PC-9 (cell line): ENCODE results near the gene RHOBTB1. TPM values are rescaled to one million over a fixed set of nuclear protein-coding genes. Genes with fewer than 3 reads are reported as not detected.
"Not testable (repeated sequence)": the region's sequence is repeated elsewhere in the genome, so short reads cannot be mapped to it uniquely, and the experiment has no call there.

ENCODE experiments used
- BruUV-seq: library from RNA; stranded (reverse); fragments of 400-500 nt; replicated peaks from 2 replicates; lab custom pipeline; 2021; lab: Mats Ljungman, UMichigan
- CTCF ChIA-PET: fragments of 300-600 bp; sonication (Branson Sonifier 250); formaldehyde crosslinking; loops from one replicate; lab custom pipeline; 2022; ENCODE audit warnings: antibody characterized with exemption; lab: Charles Lee
- POLR2A ChIA-PET: fragments of 300-600 bp; sonication (Branson Sonifier 250); formaldehyde crosslinking; loops from one replicate; lab custom pipeline; 2022; ENCODE audit warnings: antibody characterized with exemption; ENCODE audit not compliant: unreplicated experiment; lab: Charles Lee
- DNase-seq, 2 experiments: peaks; one replicate each; pipeline versions ENCODE4 v3.0.0 to v3.0.0-alpha.2; 2015 to 2022; ENCODE audit warnings: mixed read lengths in 1 of 2
- H2AFZ ChIP-seq: fragments of 200-600 bp; sonication (generic); 2 replicates; pipeline ENCODE4 v1.8.1; 2017; ENCODE audit warnings: antibody characterized with exemption
- H3F3A ChIP-seq: fragments of 200-600 bp; sonication (generic); 2 replicates; pipeline ENCODE4 v1.8.1; 2017; ENCODE audit warnings: antibody characterized with exemption, mild to moderate bottlenecking, low read depth; ENCODE audit not compliant: insufficient read depth
- H3K27ac ChIP-seq: fragments of 200-600 bp; sonication (generic); 2 replicates; pipeline ENCODE4 v1.6.1; 2016; ENCODE audit warnings: mixed run types
- H3K27me3 ChIP-seq: fragments of 200-600 bp; sonication (generic); 2 replicates; pipeline ENCODE4 v1.6.1; 2016; ENCODE audit warnings: low read depth, mixed run types; ENCODE audit not compliant: insufficient read depth
- H3K36me3 ChIP-seq: fragments of 200-600 bp; sonication (generic); 2 replicates; pipeline ENCODE4 v1.6.1; 2016; ENCODE audit warnings: low read depth, mixed run types
- H3K4me1 ChIP-seq: fragments of 200-600 bp; sonication (generic); replicated peaks from 2 replicates; pipeline ENCODE4 v1.6.1; 2016; ENCODE audit warnings: mixed run types; ENCODE audit not compliant: insufficient read depth
- H3K4me2 ChIP-seq: fragments of 200-600 bp; sonication (generic); 2 replicates; pipeline ENCODE4 v1.6.1; 2017; ENCODE audit warnings: mixed run types
- H3K4me3 ChIP-seq: fragments of 200-600 bp; sonication (generic); 2 replicates; pipeline ENCODE4 v1.6.1; 2016; ENCODE audit warnings: mixed run types
- H3K79me2 ChIP-seq: fragments of 200-600 bp; sonication (generic); 2 replicates; pipeline ENCODE4 v1.6.1; 2017; ENCODE audit warnings: low read depth, mixed run types
- H3K9me2 ChIP-seq: fragments of 200-600 bp; sonication (generic); 2 replicates; pipeline ENCODE4 v1.8.1; 2017; ENCODE audit warnings: mild to moderate bottlenecking; ENCODE audit not compliant: insufficient read depth
- H3K9me3 ChIP-seq: fragments of 200-600 bp; sonication (generic); 2 replicates; pipeline ENCODE4 v1.8.1; 2016; ENCODE audit warnings: low read depth; ENCODE audit not compliant: insufficient read depth
- H4K20me1 ChIP-seq: fragments of 200-600 bp; sonication (generic); 2 replicates; pipeline ENCODE4 v1.8.1; 2017; ENCODE audit not compliant: insufficient read depth
- CTCF ChIP-seq: fragments of 200-600 bp; sonication (generic); conservative IDR thresholded peaks from 2 replicates; pipeline ENCODE4 v1.6.1; 2017; ENCODE audit warnings: mixed run types, antibody characterized with exemption, mild to moderate bottlenecking, moderate library complexity
- EZH2 ChIP-seq: fragments of 200-600 bp; sonication (generic); IDR thresholded peaks from 2 replicates; pipeline ENCODE4 v1.8.0; 2017; ENCODE audit warnings: antibody characterized with exemption, low read depth
- intact Hi-C: fragments of 100-400 bp; cut with micrococcal nuclease; formaldehyde crosslinking; loops from one replicate; pipeline ENCODE4 v1.10.0; 2022; ENCODE audit not compliant: unreplicated experiment
- total RNA-seq: library from RNA; stranded (reverse); gene quantifications from 2 replicates; pipeline ENCODE4 v1.2.3, GENCODE V29; 2021

The RHOBTB1 gene
- total RNA-seq, 1 experiment from 2014 or later = 5.2 TPM

- Histone ChIP-seq H3F3A (no peaks in the 10 kb centered on the region), H3K79me2 (no peaks in the 10 kb centered on the region), H3K4me2 (no peak overlapping the region), H4K20me1 (no peaks in the 10 kb centered on the region), H3K27me3 (no peaks in the 10 kb centered on the region), H3K9me3 (no peaks in the 10 kb centered on the region), H3K27ac (no peak overlapping the region), H2AFZ (no peak overlapping the region), H3K9me2 (no peaks in the 10 kb centered on the region), H3K4me1 (peaks cover 3% of the 10 kb centered on the region; the same call in 1 of the 2 replicates), H3K36me3 (no peaks in the 10 kb centered on the region), H3K4me3 (no peak overlapping the region)
- DNase-seq = no peak
- no TSS peak for BruUV-seq
- POLR2A ChIA-PET = no interaction called here
- intact Hi-C loops = no loop called here
- CTCF ChIA-PET = no interaction called here
- TF ChIP-seq CTCF = no peak
Observed at GRCh38 chr10:60846173-60846572, 97.8 kb downstream of the RHOBTB1 start.

GRCh38 chr10:60845038-60845437 lies 98.9 kb downstream of the RHOBTB1 start:
- Histone ChIP-seq H3K4me1 (peaks cover 3% of the 10 kb centered on the region; the same call in 1 of the 2 replicates), H3K79me2 (no peaks in the 10 kb centered on the region), H3K4me3 (no peak overlapping the region), H3K4me2 (no peak overlapping the region), H3K27me3 (no peaks in the 10 kb centered on the region), H3K9me2 (no peaks in the 10 kb centered on the region), H2AFZ (no peak overlapping the region), H3F3A (no peaks in the 10 kb centered on the region), H3K36me3 (no peaks in the 10 kb centered on the region), H3K9me3 (no peaks in the 10 kb centered on the region), H4K20me1 (no peaks in the 10 kb centered on the region), H3K27ac (no peak overlapping the region)
- intact Hi-C loops = no loop called here
- CTCF ChIA-PET = no interaction called here
- TF ChIP-seq EZH2 = no peak
- no peak for TF ChIP-seq CTCF
- no TSS peak for BruUV-seq
- no peak for DNase-seq
- POLR2A ChIA-PET = no interaction called here

- DNase-seq = no peak
- BruUV-seq = no TSS peak
- no peak overlapping the region for H3K27ac ChIP-seq
- no peaks in the 10 kb centered on the region for H4K20me1 ChIP-seq
- H3K9me2 ChIP-seq = no peaks in the 10 kb centered on the region
- H3K4me1 ChIP-seq = no peaks in the 10 kb centered on the region
- H3K4me3 ChIP-seq = no peak overlapping the region
- no peaks in the 10 kb centered on the region for H3K27me3 ChIP-seq
- POLR2A ChIA-PET = no interaction called here
- intact Hi-C loops = no loop called here
- TF ChIP-seq CTCF (no peak), EZH2 (no peak)
- H3F3A ChIP-seq = no peaks in the 10 kb centered on the region
- no peaks in the 10 kb centered on the region for H3K36me3 ChIP-seq
- CTCF ChIA-PET = no interaction called here
- H3K4me2 ChIP-seq = no peak overlapping the region
- no peak overlapping the region for H2AFZ ChIP-seq
- H3K9me3 ChIP-seq = no peaks in the 10 kb centered on the region; the same call in 1 of the 2 replicates
- H3K79me2 ChIP-seq = no peaks in the 10 kb centered on the region
Observed at GRCh38 chr10:60842694-60843093, 101.3 kb downstream of the RHOBTB1 start.

- H3K79me2 ChIP-seq, H3K9me3 ChIP-seq, intact Hi-C loops, BruUV-seq, H3K4me2 ChIP-seq, H3K4me1 ChIP-seq, DNase-seq, H3K4me3 ChIP-seq, H3F3A ChIP-seq, H3K36me3 ChIP-seq, POLR2A ChIA-PET, H4K20me1 ChIP-seq, H3K9me2 ChIP-seq, H2AFZ ChIP-seq, H3K27me3 ChIP-seq, H3K27ac ChIP-seq: not testable (repeated sequence)
- CTCF ChIA-PET = interaction anchor here (0.6 kb wide), 1 partner anchor 728 kb away, joined by 14 read pairs; no protein-coding TSS in a partner anchor
Observed at GRCh38 chr10:60841227-60841626, 102.8 kb downstream of the RHOBTB1 start.
